ENCODE results near the gene C2CD4A. TPM values are rescaled to one million over a fixed set of nuclear protein-coding genes. Genes with fewer than 3 reads are reported as not detected.

The C2CD4A gene
- total and polyA plus RNA-seq, 4 donors = under 0.01 to 0.02 TPM; not detected in 2

DNA sequence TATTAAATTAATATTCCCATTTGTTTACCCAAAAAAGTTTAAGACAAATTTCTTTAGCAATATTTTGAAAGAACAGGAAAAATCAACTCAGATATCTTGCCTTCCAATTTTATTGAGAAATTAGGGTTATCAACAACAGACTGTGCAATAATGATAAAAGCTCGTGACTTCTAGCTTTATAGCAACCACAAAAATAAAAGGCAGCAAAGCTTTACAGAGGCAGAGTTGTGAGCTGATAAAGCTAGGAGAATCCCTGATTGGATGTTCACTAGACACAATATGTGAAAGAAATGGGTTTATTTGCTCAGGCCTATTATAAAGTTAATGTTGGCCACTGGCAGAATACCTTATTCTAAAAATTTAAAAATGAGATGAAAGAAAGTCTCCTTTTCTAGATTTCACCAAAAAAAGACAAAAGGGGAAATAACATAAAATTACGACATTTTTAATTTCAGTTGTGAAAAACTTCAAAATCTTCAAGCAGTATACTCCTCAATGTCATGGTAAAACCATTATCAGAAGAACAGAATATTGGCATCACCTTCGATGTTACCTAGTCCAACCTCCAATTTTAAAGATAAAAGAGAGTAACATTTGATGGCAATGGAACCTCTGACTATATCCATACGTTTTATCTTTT, 9.3 kb upstream of the C2CD4A start:
- H3K27ac ChIP-seq (ENCODE audit: low read depth in 1 of 2, low read length in 2 of 2) = no peak overlapping the region
- DNase-seq (ENCODE audit: low spot score) = no peak
- WGBS = 89% methylated on average over 4 of the region's 4 CpGs
- no peaks in the 10 kb centered on the region for H3K36me3 ChIP-seq (ENCODE audit: control insufficient read depth in 4 of 4, insufficient read depth in 3 of 4, low read depth in 1 of 4, low read length in 3 of 4)
- no peaks in the 10 kb centered on the region for H3K27me3 ChIP-seq (ENCODE audit: control insufficient read depth in 4 of 4, insufficient read depth in 4 of 4, low read length in 3 of 4)
- H3K4me3 ChIP-seq (ENCODE audit: low read depth in 1 of 3, low read length in 3 of 3) = no peak overlapping the region
- H3K4me1 ChIP-seq (ENCODE audit: control insufficient read depth in 4 of 4, insufficient read depth in 4 of 4, low read length in 3 of 4) = peaks cover 0 to 21% (median 2%) of the 10 kb centered on the region in 4 donors
- H3K9me3 ChIP-seq (ENCODE audit: control insufficient read depth in 4 of 4, low read length in 3 of 4) = no peaks in the 10 kb centered on the region
- no peak overlapping the region for H3K9ac ChIP-seq (ENCODE audit: low read depth in 1 of 2, low read length in 2 of 2)
- TF ChIP-seq FOXA2 (IDR thresholded peaks at IDR 0.05) = no peak
- TF ChIP-seq GABPA (IDR thresholded peaks at IDR 0.05 in 1 of 2, conservative IDR thresholded peaks at IDR 0.05 in 1 of 2) = no peak
- no peak for TF ChIP-seq YY1 (IDR thresholded peaks at IDR 0.05)
- no peak for TF ChIP-seq RXRA (IDR thresholded peaks at IDR 0.05)
- no peak for TF ChIP-seq TAF1 (conservative IDR thresholded peaks at IDR 0.05)
- TF ChIP-seq HNF4A (conservative IDR thresholded peaks at IDR 0.05) = no peak
- TF ChIP-seq ZBTB33 (IDR thresholded peaks at IDR 0.05) = no peak
- TF ChIP-seq SP1 (IDR thresholded peaks at IDR 0.05) = no peak

- Histone ChIP-seq H3K9me3 (ENCODE audit: control insufficient read depth in 4 of 4, low read length in 3 of 4) (no peaks in the 10 kb centered on the region), H3K4me3 (ENCODE audit: low read depth in 1 of 3, low read length in 3 of 3) (no peak overlapping the region), H3K9ac (ENCODE audit: low read depth in 1 of 2, low read length in 2 of 2) (no peak overlapping the region), H3K4me1 (ENCODE audit: control insufficient read depth in 4 of 4, insufficient read depth in 4 of 4, low read length in 3 of 4) (peaks cover 0 to 21% (median 2%) of the 10 kb centered on the region in 4 donors), H3K27me3 (ENCODE audit: control insufficient read depth in 4 of 4, insufficient read depth in 4 of 4, low read length in 3 of 4) (no peaks in the 10 kb centered on the region), H3K36me3 (ENCODE audit: control insufficient read depth in 4 of 4, insufficient read depth in 3 of 4, low read depth in 1 of 4, low read length in 3 of 4) (no peaks in the 10 kb centered on the region), H3K27ac (ENCODE audit: low read depth in 1 of 2, low read length in 2 of 2) (no peak overlapping the region)
- TF ChIP-seq NR2F2 (IDR thresholded peaks at IDR 0.05) = no peak
- WGBS = 86% methylated on average over 5 of the region's 5 CpGs
- DNase-seq (ENCODE audit: low spot score) = no peak
Measured at GRCh38 chr15:62058327-62059028, 8.3 kb upstream of the C2CD4A start.

- Histone ChIP-seq H3K4me1 (ENCODE audit: control insufficient read depth in 4 of 4, insufficient read depth in 4 of 4, low read length in 3 of 4) (peaks cover 0 to 15% (median 2%) of the 10 kb centered on the region in 4 donors), H3K27ac (ENCODE audit: low read depth in 1 of 2, low read length in 2 of 2) (peak overlapping the region; percentile 94 to 97), H3K9me3 (ENCODE audit: control insufficient read depth in 4 of 4, low read length in 3 of 4) (no peaks in the 10 kb centered on the region), H3K36me3 (ENCODE audit: control insufficient read depth in 4 of 4, insufficient read depth in 3 of 4, low read depth in 1 of 4, low read length in 3 of 4) (no peaks in the 10 kb centered on the region), H3K9ac (ENCODE audit: low read depth in 1 of 2, low read length in 2 of 2) (peak overlapping the region; percentile 79 to 92), H3K4me3 (ENCODE audit: low read depth in 1 of 3, low read length in 3 of 3) (peak overlapping the region; percentile 80 to 93 (median 84)), H3K27me3 (ENCODE audit: control insufficient read depth in 4 of 4, insufficient read depth in 4 of 4, low read length in 3 of 4) (no peaks in the 10 kb centered on the region)
- DNase-seq (ENCODE audit: low spot score) = no peak
- 6% methylated on average over 13 of the region's 13 CpGs for WGBS
- TF ChIP-seq MAX (IDR thresholded peaks at IDR 0.05) (peak; percentile 10), YY1 (IDR thresholded peaks at IDR 0.05) (no peak), RAD21 (IDR thresholded peaks at IDR 0.05) (no peak), SP1 (IDR thresholded peaks at IDR 0.05) (no peak), HNF4A (conservative IDR thresholded peaks at IDR 0.05) (no peak), TAF1 (conservative IDR thresholded peaks at IDR 0.05) (no peak), NR2F2 (IDR thresholded peaks at IDR 0.05) (no peak), FOXA2 (IDR thresholded peaks at IDR 0.05) (no peak), JUND (IDR thresholded peaks at IDR 0.05) (no peak), GABPA (IDR thresholded peaks at IDR 0.05 in 1 of 2, conservative IDR thresholded peaks at IDR 0.05 in 1 of 2) (no peak), HNF4G (IDR thresholded peaks at IDR 0.05) (no peak), RXRA (IDR thresholded peaks at IDR 0.05) (no peak), EGR1 (IDR thresholded peaks at IDR 0.05; ENCODE audit: low read depth in 2 of 2) (no peak)
- TF ChIP-seq, protein P1, sequence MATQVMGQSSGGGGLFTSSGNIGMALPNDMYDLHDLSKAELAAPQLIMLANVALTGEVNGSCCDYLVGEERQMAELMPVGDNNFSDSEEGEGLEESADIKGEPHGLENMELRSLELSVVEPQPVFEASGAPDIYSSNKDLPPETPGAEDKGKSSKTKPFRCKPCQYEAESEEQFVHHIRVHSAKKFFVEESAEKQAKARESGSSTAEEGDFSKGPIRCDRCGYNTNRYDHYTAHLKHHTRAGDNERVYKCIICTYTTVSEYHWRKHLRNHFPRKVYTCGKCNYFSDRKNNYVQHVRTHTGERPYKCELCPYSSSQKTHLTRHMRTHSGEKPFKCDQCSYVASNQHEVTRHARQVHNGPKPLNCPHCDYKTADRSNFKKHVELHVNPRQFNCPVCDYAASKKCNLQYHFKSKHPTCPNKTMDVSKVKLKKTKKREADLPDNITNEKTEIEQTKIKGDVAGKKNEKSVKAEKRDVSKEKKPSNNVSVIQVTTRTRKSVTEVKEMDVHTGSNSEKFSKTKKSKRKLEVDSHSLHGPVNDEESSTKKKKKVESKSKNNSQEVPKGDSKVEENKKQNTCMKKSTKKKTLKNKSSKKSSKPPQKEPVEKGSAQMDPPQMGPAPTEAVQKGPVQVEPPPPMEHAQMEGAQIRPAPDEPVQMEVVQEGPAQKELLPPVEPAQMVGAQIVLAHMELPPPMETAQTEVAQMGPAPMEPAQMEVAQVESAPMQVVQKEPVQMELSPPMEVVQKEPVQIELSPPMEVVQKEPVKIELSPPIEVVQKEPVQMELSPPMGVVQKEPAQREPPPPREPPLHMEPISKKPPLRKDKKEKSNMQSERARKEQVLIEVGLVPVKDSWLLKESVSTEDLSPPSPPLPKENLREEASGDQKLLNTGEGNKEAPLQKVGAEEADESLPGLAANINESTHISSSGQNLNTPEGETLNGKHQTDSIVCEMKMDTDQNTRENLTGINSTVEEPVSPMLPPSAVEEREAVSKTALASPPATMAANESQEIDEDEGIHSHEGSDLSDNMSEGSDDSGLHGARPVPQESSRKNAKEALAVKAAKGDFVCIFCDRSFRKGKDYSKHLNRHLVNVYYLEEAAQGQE (IDR thresholded peaks at IDR 0.05) = no peak
- TF ChIP-seq, protein P2, sequence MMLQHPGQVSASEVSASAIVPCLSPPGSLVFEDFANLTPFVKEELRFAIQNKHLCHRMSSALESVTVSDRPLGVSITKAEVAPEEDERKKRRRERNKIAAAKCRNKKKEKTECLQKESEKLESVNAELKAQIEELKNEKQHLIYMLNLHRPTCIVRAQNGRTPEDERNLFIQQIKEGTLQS (IDR thresholded peaks at IDR 0.05) = no peak
- TF ChIP-seq, protein P3, sequence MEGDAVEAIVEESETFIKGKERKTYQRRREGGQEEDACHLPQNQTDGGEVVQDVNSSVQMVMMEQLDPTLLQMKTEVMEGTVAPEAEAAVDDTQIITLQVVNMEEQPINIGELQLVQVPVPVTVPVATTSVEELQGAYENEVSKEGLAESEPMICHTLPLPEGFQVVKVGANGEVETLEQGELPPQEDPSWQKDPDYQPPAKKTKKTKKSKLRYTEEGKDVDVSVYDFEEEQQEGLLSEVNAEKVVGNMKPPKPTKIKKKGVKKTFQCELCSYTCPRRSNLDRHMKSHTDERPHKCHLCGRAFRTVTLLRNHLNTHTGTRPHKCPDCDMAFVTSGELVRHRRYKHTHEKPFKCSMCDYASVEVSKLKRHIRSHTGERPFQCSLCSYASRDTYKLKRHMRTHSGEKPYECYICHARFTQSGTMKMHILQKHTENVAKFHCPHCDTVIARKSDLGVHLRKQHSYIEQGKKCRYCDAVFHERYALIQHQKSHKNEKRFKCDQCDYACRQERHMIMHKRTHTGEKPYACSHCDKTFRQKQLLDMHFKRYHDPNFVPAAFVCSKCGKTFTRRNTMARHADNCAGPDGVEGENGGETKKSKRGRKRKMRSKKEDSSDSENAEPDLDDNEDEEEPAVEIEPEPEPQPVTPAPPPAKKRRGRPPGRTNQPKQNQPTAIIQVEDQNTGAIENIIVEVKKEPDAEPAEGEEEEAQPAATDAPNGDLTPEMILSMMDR (IDR thresholded peaks at IDR 0.05; ENCODE audit: low read depth, low read length, missing input control) = peak; percentile 3
Measured at GRCh38 chr15:62059108-62059815, 7.5 kb upstream of the C2CD4A start.
